HUES48 (cell line): ENCODE measurements around the gene SPECC1.
A peak's percentile ranks its signal among the peaks of the same experiment; 100 is the strongest.

Experiments used
- H3K27ac ChIP-seq: one replicate; pipeline ENCODE4 v1.7.0; 2013; ENCODE audit warnings: low read depth, low read length, inconsistent platforms
- H3K27me3 ChIP-seq: 2 replicates; pipeline ENCODE4 v1.6.1; 2013; ENCODE audit warnings: mild to moderate bottlenecking, low read length; ENCODE audit not compliant: control insufficient read depth, insufficient read depth
- H3K36me3 ChIP-seq: 2 replicates; pipeline ENCODE4 v1.6.1; 2013; ENCODE audit warnings: low read length; ENCODE audit not compliant: control insufficient read depth, insufficient read depth
- H3K4me1 ChIP-seq: 2 replicates; pipeline ENCODE4 v1.6.1; 2013; ENCODE audit warnings: mild to moderate bottlenecking, low read length; ENCODE audit not compliant: control insufficient read depth, insufficient read depth
- H3K4me3 ChIP-seq: 2 replicates; pipeline ENCODE4 v1.5.1; 2013; ENCODE audit warnings: mild to moderate bottlenecking, low read depth, low read length
- H3K9ac ChIP-seq: 2 replicates; pipeline ENCODE4 v1.6.1; 2013; ENCODE audit warnings: mild to moderate bottlenecking, low read depth, low read length, moderate library complexity
- H3K9me3 ChIP-seq: 2 replicates; pipeline ENCODE4 v1.6.1; 2013; ENCODE audit warnings: low read length; ENCODE audit not compliant: control insufficient read depth, insufficient read depth

SPECC1 gene

GRCh38 chr17:20118280-20118679 lies 109.1 kb downstream of the SPECC1 start:
- no peaks in the 10 kb centered on the region for H3K36me3 ChIP-seq
- no peaks in the 10 kb centered on the region for H3K27me3 ChIP-seq
- H3K27ac ChIP-seq = no peak overlapping the region
- H3K4me3 ChIP-seq = no peak overlapping the region
- 0 out of 2 replicates have a peak, but pooled peaks cover 6% of the 10 kb centered on the region for H3K4me1 ChIP-seq
- H3K9ac ChIP-seq = no peak overlapping the region
- no peaks in the 10 kb centered on the region for H3K9me3 ChIP-seq

GRCh38 chr17:20120836-20121235 lies 111.7 kb downstream of the SPECC1 start:
- Histone ChIP-seq H3K4me3 (no peak overlapping the region), H3K9ac (no peak overlapping the region), H3K27ac (no peak overlapping the region), H3K27me3 (no peaks in the 10 kb centered on the region), H3K4me1 (0 out of 2 replicates have a peak, but pooled peaks cover 4% of the 10 kb centered on the region), H3K36me3 (no peaks in the 10 kb centered on the region), H3K9me3 (no peaks in the 10 kb centered on the region)

GRCh38 chr17:20121359-20122253 lies 112.4 kb downstream of the SPECC1 start:
- no peak overlapping the region for H3K4me3 ChIP-seq
- H3K36me3 ChIP-seq = no peaks in the 10 kb centered on the region
- H3K27ac ChIP-seq = no peak overlapping the region
- no peak overlapping the region for H3K9ac ChIP-seq
- 0 out of 2 replicates have a peak, but pooled peaks cover 4% of the 10 kb centered on the region for H3K4me1 ChIP-seq
- no peaks in the 10 kb centered on the region for H3K9me3 ChIP-seq
- H3K27me3 ChIP-seq = no peaks in the 10 kb centered on the region

- H3K36me3 ChIP-seq = no peaks in the 10 kb centered on the region
- 0 out of 2 replicates have a peak, but pooled peaks cover 4% of the 10 kb centered on the region for H3K4me1 ChIP-seq
- H3K4me3 ChIP-seq = no peak overlapping the region
- H3K27ac ChIP-seq = no peak overlapping the region
- no peaks in the 10 kb centered on the region for H3K27me3 ChIP-seq
- H3K9ac ChIP-seq = no peak overlapping the region
- H3K9me3 ChIP-seq = no peaks in the 10 kb centered on the region
These were observed 113.2 kb downstream of the SPECC1 start for GRCh38 chr17:20122254-20122879.

GRCh38 chr17:20123209-20123608 lies 114.0 kb downstream of the SPECC1 start:
- Histone ChIP-seq H3K27me3 (no peaks in the 10 kb centered on the region), H3K9me3 (no peaks in the 10 kb centered on the region), H3K36me3 (no peaks in the 10 kb centered on the region)

GRCh38 chr17:20125724-20126123 lies 116.6 kb downstream of the SPECC1 start:
- H3K27ac ChIP-seq = no peak overlapping the region
- H3K36me3 ChIP-seq = no peaks in the 10 kb centered on the region
- no peak overlapping the region for H3K9ac ChIP-seq
- H3K27me3 ChIP-seq = no peaks in the 10 kb centered on the region
- H3K9me3 ChIP-seq = peaks cover 4% of the 10 kb centered on the region; the same call in 1 of the 2 replicates
- no peak overlapping the region for H3K4me3 ChIP-seq
- H3K4me1 ChIP-seq = 0 out of 2 replicates have a peak, but pooled peaks cover 4% of the 10 kb centered on the region

More at GRCh38 chr17:20123209-20123608, 114.0 kb downstream of the SPECC1 start:
- Histone ChIP-seq H3K4me3 (no peak overlapping the region), H3K9ac (no peak overlapping the region), H3K4me1 (0 out of 2 replicates have a peak, but pooled peaks cover 4% of the 10 kb centered on the region), H3K27ac (no peak overlapping the region)

- no peak overlapping the region for H3K27ac ChIP-seq
- no peaks in the 10 kb centered on the region for H3K27me3 ChIP-seq
- no peak overlapping the region for H3K9ac ChIP-seq
- no peak overlapping the region for H3K4me3 ChIP-seq
- H3K9me3 ChIP-seq = peaks cover 9% of the 10 kb centered on the region; the same call in 1 of the 2 replicates
- H3K4me1 ChIP-seq = no peaks in the 10 kb centered on the region
- H3K36me3 ChIP-seq = no peaks in the 10 kb centered on the region
These were observed 118.3 kb downstream of the SPECC1 start for GRCh38 chr17:20127360-20128035.

- Histone ChIP-seq H3K4me1 (peaks cover 3% of the 10 kb centered on the region), H3K36me3 (no peaks in the 10 kb centered on the region), H3K27me3 (no peaks in the 10 kb centered on the region), H3K9ac (no peak overlapping the region), H3K9me3 (peaks cover 9% of the 10 kb centered on the region; the same call in 1 of the 2 replicates), H3K4me3 (no peak overlapping the region), H3K27ac (no peak overlapping the region)
These were observed 119.0 kb downstream of the SPECC1 start for GRCh38 chr17:20128036-20128667.

- Histone ChIP-seq H3K9me3 (peaks cover 9% of the 10 kb centered on the region; the same call in 1 of the 2 replicates), H3K9ac (no peak overlapping the region), H3K27ac (peak overlapping the region; percentile 78), H3K36me3 (no peaks in the 10 kb centered on the region), H3K4me1 (peaks cover 14% of the 10 kb centered on the region), H3K4me3 (peak overlapping the region; percentile 34), H3K27me3 (no peaks in the 10 kb centered on the region)
These were observed 124.4 kb downstream of the SPECC1 start for GRCh38 chr17:20133517-20133916.

GRCh38 chr17:20141198-20141972 lies 132.2 kb downstream of the SPECC1 start:
- Histone ChIP-seq H3K4me3 (no peak overlapping the region), H3K4me1 (peaks cover 16% of the 10 kb centered on the region), H3K9ac (no peak overlapping the region), H3K9me3 (no peaks in the 10 kb centered on the region), H3K27ac (no peak overlapping the region), H3K27me3 (no peaks in the 10 kb centered on the region), H3K36me3 (no peaks in the 10 kb centered on the region)
